SK-N-SH treated with all-trans-retinoic acid at 6 μM for 48 hours (cell line): ENCODE data around the gene PLVAP.

Experiments
- ATAC-seq: fragments of 200-7000 bp; cut with Tn5 transposase; 3 replicates; pipeline ENCODE4 v1.9.1; 2020; ENCODE audit warnings: mild to moderate bottlenecking, moderate library complexity
- ARNTL ChIP-seq: fragments of 450-650 bp; formaldehyde crosslinking; IDR thresholded peaks from 2 replicates; pipeline ENCODE4 v1.5.0; 2020; ENCODE audit warnings: low read depth, mild to moderate bottlenecking, moderate library complexity, borderline replicate concordance
- BACH2 ChIP-seq: fragments of 250-450 bp; sonication (Bioruptor Pico); IDR thresholded peaks from 2 replicates; pipeline ENCODE4 v1.9.0; 2021; ENCODE audit warnings: mild to moderate bottlenecking, borderline replicate concordance
- CREB5 ChIP-seq: fragments of 250-450 bp; sonication (Bioruptor Pico); IDR thresholded peaks from 2 replicates; pipeline ENCODE4 v1.5.1; 2020; ENCODE audit warnings: low read depth, mild to moderate bottlenecking, moderate library complexity
- CSDC2 ChIP-seq: fragments of 250-450 bp; sonication (Bioruptor Pico); IDR thresholded peaks from 2 replicates; pipeline ENCODE4 v1.5.0; 2020; ENCODE audit warnings: mild to moderate bottlenecking, moderate library complexity
- ESRRG ChIP-seq: fragments of 250-450 bp; sonication (Bioruptor Pico); IDR thresholded peaks from 2 replicates; pipeline ENCODE4 v1.6.1; 2021; ENCODE audit warnings: mild to moderate bottlenecking
- GLIS3 ChIP-seq: fragments of 250-450 bp; sonication (Bioruptor Pico); IDR thresholded peaks from 2 replicates; pipeline ENCODE4 v1.5.0; 2020; ENCODE audit warnings: mild to moderate bottlenecking, moderate library complexity
- ISL1 ChIP-seq: fragments of 250-450 bp; sonication (Bioruptor Pico); IDR thresholded peaks from 2 replicates; pipeline ENCODE4 v2.1.2; 2022; ENCODE audit warnings: mild to moderate bottlenecking, moderate library complexity
- PATZ1 ChIP-seq: fragments of 250-450 bp; sonication (Bioruptor Pico); IDR thresholded peaks from 2 replicates; pipeline ENCODE4 v1.8.0; 2020; ENCODE audit warnings: mild to moderate bottlenecking, moderate library complexity, borderline replicate concordance
- PPARA ChIP-seq: fragments of 250-450 bp; sonication (Bioruptor Pico); IDR thresholded peaks from 2 replicates; pipeline ENCODE4 v1.5.0; 2020; ENCODE audit warnings: mild to moderate bottlenecking, borderline replicate concordance
- RARB ChIP-seq: fragments of 250-450 bp; sonication (Bioruptor Pico); IDR thresholded peaks from 2 replicates; pipeline ENCODE4 v1.8.0; 2021; ENCODE audit warnings: mild to moderate bottlenecking, moderate library complexity
- SNAI2 ChIP-seq: fragments of 250-450 bp; sonication (Bioruptor Pico); IDR thresholded peaks from 2 replicates; pipeline ENCODE4 v1.5.0; 2020; ENCODE audit warnings: mild to moderate bottlenecking, moderate library complexity
- TCF4 ChIP-seq: fragments of 250-450 bp; sonication (Bioruptor Pico); IDR thresholded peaks from 2 replicates; pipeline ENCODE4 v1.8.0; 2021; ENCODE audit warnings: mild to moderate bottlenecking, moderate library complexity, borderline replicate concordance
- TOX ChIP-seq: fragments of 250-450 bp; sonication (Bioruptor Pico); IDR thresholded peaks from 2 replicates; pipeline ENCODE4 v1.8.0; 2021; ENCODE audit warnings: mild to moderate bottlenecking, moderate library complexity, borderline replicate concordance
- ZC3H10 ChIP-seq: fragments of 250-450 bp; sonication (Bioruptor Pico); IDR thresholded peaks from 2 replicates; pipeline ENCODE4 v1.5.1; 2021; ENCODE audit warnings: mild to moderate bottlenecking, moderate library complexity
- ZFP3 ChIP-seq: fragments of 250-450 bp; sonication (Bioruptor Pico); IDR thresholded peaks from 2 replicates; pipeline ENCODE4 v1.5.0; 2020; ENCODE audit warnings: mild to moderate bottlenecking, moderate library complexity
- ZFP30 ChIP-seq: fragments of 450-650 bp; formaldehyde crosslinking; IDR thresholded peaks from 2 replicates; pipeline ENCODE4 v1.5.0; 2022; ENCODE audit warnings: mild to moderate bottlenecking, moderate library complexity
- ZNF565 ChIP-seq: fragments of 450-650 bp; formaldehyde crosslinking; conservative IDR thresholded peaks from 2 replicates; pipeline ENCODE4 v1.5.0; 2020; ENCODE audit warnings: low read depth, mild to moderate bottlenecking, moderate library complexity
- ZNF70 ChIP-seq: fragments of 450-650 bp; formaldehyde crosslinking; IDR thresholded peaks from 2 replicates; pipeline ENCODE4 v1.5.0; 2020; ENCODE audit warnings: mild to moderate bottlenecking, moderate library complexity
- ZNF8 ChIP-seq: fragments of 450-650 bp; formaldehyde crosslinking; IDR thresholded peaks from 2 replicates; pipeline ENCODE4 v1.5.0; 2020; ENCODE audit warnings: mild to moderate bottlenecking, moderate library complexity
- TF ChIP-seq, protein P1 (sequence below): fragments of 250-450 bp; sonication (Bioruptor Pico); IDR thresholded peaks from 2 replicates; pipeline ENCODE4 v1.5.0; 2020; ENCODE audit warnings: mild to moderate bottlenecking, moderate library complexity
- TF ChIP-seq, protein P2 (sequence below): fragments of 250-450 bp; sonication (Bioruptor Pico); IDR thresholded peaks from 2 replicates; pipeline ENCODE4 v1.5.1; 2021; ENCODE audit warnings: mild to moderate bottlenecking, moderate library complexity
- TF ChIP-seq, protein P3 (sequence below): fragments of 250-450 bp; sonication (Bioruptor Pico); IDR thresholded peaks from 2 replicates; pipeline ENCODE4 v1.8.0; 2021; ENCODE audit warnings: low read depth, mild to moderate bottlenecking, moderate library complexity, borderline replicate concordance

Gene PLVAP

DNA sequence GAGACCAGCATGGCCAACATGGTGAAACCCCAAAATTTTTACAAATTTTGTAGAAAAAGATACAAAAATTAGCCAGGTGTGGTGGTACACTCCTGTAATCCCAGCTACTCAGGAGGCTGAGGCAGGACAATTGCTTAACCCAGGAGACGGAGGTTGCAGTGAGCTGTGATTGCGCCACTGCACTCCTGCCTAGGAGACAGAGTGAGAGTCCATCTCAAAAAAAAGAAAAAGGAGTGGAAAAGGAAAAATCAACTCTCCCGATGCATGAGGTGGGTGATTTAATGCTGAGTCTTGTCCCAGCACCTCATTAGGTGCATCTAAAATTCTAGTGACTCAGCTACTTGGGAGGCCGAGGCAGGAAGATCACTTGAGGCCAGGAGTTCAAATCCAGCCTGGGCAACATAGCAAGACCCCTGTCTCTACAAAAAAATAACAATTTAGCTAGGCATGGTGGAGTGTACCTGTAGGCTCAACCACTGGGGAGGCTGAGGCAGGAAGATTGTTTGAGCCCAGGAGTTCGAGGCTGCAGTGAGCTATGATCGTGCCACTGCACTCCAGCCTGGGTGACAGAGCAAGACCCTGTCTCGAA is 20.0 kb downstream of the PLVAP start:
- TF ChIP-seq GLIS3 (CRISPR knock-in tag) (no peak), PATZ1 (CRISPR knock-in tag) (no peak), ZFP30 (CRISPR knock-in tag) (no peak), CSDC2 (no peak), ZFP3 (CRISPR knock-in tag) (no peak), CREB5 (no peak), SNAI2 (CRISPR knock-in tag) (no peak), TCF4 (no peak), ZNF70 (CRISPR knock-in tag) (no peak), TOX (CRISPR knock-in tag) (no peak), ZC3H10 (no peak), ZNF565 (CRISPR knock-in tag) (no peak), ZNF8 (no peak), ISL1 (no peak), BACH2 (CRISPR knock-in tag) (no peak), ARNTL (CRISPR knock-in tag) (no peak)
- TF ChIP-seq, protein P1, sequence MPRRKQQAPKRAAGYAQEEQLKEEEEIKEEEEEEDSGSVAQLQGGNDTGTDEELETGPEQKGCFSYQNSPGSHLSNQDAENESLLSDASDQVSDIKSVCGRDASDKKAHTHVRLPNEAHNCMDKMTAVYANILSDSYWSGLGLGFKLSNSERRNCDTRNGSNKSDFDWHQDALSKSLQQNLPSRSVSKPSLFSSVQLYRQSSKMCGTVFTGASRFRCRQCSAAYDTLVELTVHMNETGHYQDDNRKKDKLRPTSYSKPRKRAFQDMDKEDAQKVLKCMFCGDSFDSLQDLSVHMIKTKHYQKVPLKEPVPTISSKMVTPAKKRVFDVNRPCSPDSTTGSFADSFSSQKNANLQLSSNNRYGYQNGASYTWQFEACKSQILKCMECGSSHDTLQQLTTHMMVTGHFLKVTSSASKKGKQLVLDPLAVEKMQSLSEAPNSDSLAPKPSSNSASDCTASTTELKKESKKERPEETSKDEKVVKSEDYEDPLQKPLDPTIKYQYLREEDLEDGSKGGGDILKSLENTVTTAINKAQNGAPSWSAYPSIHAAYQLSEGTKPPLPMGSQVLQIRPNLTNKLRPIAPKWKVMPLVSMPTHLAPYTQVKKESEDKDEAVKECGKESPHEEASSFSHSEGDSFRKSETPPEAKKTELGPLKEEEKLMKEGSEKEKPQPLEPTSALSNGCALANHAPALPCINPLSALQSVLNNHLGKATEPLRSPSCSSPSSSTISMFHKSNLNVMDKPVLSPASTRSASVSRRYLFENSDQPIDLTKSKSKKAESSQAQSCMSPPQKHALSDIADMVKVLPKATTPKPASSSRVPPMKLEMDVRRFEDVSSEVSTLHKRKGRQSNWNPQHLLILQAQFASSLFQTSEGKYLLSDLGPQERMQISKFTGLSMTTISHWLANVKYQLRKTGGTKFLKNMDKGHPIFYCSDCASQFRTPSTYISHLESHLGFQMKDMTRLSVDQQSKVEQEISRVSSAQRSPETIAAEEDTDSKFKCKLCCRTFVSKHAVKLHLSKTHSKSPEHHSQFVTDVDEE (CRISPR knock-in tag), result no peak
- TF ChIP-seq, protein P2, sequence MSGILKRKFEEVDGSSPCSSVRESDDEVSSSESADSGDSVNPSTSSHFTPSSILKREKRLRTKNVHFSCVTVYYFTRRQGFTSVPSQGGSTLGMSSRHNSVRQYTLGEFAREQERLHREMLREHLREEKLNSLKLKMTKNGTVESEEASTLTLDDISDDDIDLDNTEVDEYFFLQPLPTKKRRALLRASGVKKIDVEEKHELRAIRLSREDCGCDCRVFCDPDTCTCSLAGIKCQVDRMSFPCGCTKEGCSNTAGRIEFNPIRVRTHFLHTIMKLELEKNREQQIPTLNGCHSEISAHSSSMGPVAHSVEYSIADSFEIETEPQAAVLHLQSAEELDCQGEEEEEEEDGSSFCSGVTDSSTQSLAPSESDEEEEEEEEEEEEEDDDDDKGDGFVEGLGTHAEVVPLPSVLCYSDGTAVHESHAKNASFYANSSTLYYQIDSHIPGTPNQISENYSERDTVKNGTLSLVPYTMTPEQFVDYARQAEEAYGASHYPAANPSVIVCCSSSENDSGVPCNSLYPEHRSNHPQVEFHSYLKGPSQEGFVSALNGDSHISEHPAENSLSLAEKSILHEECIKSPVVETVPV (CRISPR knock-in tag), result no peak
- TF ChIP-seq, protein P3, sequence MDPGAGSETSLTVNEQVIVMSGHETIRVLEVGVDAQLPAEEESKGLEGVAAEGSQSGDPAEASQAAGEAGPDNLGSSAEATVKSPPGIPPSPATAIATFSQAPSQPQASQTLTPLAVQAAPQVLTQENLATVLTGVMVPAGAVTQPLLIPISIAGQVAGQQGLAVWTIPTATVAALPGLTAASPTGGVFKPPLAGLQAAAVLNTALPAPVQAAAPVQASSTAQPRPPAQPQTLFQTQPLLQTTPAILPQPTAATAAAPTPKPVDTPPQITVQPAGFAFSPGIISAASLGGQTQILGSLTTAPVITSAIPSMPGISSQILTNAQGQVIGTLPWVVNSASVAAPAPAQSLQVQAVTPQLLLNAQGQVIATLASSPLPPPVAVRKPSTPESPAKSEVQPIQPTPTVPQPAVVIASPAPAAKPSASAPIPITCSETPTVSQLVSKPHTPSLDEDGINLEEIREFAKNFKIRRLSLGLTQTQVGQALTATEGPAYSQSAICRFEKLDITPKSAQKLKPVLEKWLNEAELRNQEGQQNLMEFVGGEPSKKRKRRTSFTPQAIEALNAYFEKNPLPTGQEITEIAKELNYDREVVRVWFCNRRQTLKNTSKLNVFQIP (CRISPR knock-in tag), result no peak
- TF ChIP-seq, all 23 proteins: peak for 0
- no peak for ATAC-seq

- ATAC-seq, result no peak
- TF ChIP-seq CREB5, result no peak
These were observed 23.8 kb downstream of the PLVAP start for GRCh38 chr19:17353386-17353785.

DNA sequence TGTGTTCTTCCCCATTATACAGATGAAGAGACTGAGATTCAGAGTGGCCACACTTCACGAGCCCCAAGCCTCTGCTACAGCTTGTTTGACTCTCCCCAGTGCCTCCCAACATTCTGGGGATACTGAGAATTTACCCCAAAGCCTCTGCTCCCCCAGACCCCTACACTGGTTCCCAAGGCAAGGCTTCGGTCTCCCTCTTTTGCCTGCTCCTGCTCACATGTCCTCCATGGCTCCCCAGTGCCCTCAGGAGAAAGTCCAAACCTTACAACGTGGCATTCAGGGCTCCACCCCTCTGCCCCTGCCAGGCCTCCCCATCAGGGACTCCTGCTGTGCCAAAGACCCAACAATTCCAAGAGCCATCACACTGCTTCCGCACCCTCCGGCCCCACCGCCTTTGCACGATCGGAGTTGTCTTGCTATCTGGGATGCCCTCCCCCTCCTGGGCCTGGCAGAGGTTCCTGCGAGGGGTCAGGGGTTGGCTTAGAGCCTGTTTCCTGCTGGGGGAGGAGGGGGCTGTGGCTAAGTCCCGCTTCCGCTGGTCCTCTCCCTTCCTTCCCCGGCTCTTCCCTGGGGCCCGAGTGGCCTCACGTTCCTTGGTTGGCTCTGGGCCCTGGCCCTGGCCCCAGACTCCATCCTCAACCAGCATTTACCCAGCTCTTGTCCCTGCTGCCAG is 24.4 kb downstream of the PLVAP start:
- no peak for ATAC-seq
- TF ChIP-seq TOX (CRISPR knock-in tag) (no peak), ZNF70 (CRISPR knock-in tag) (no peak), ESRRG (CRISPR knock-in tag) (no peak), RARB (CRISPR knock-in tag) (no peak), PATZ1 (CRISPR knock-in tag) (no peak), PPARA (no peak), ZNF8 (no peak), ZNF565 (CRISPR knock-in tag) (no peak), CREB5 (no peak)
- TF ChIP-seq, protein P2 (CRISPR knock-in tag), result no peak
